HEK293 (cell line): Measurements from ENCODE around the gene MRGPRX2.

ENCODE experiments used
- CTCF ChIA-PET: fragments of 350-600 bp; formaldehyde crosslinking; extraction: SDS; loops from one replicate; lab custom pipeline; 2021; ENCODE audit warnings: antibody characterized with exemption; lab: Yijun Ruan, JAX
- POLR2A ChIA-PET: fragments of 300-600 bp; formaldehyde crosslinking; extraction: SDS; loops from one replicate; lab custom pipeline; 2020; ENCODE audit warnings: antibody characterized with exemption, inconsistent platforms; lab: Yijun Ruan, JAX
- H3K27ac ChIP-seq: fragments of 200-500 bp; sonication (Bioruptor generic); 2 replicates; pipeline ENCODE4 v1.5.1; 2014; ENCODE audit warnings: low read depth, low read length, control low read depth, inconsistent platforms; ENCODE audit errors: extremely low read depth
- H3K36me3 ChIP-seq, 2 experiments: fragments of 200-500 bp in 1 of 2; sonication (Bioruptor generic) in 1 of 2; 1 replicate in 1 of 2; 2 replicates in 1 of 2; pipeline ENCODE4 v1.5.1; 2014 to 2017; ENCODE audit warnings: inconsistent platforms in 2 of 2, low read length in 2 of 2; ENCODE audit not compliant: control insufficient read depth in 2 of 2, insufficient read depth in 1 of 2
- H3K4me1 ChIP-seq: fragments of 200-500 bp; sonication (Bioruptor generic); 2 replicates; pipeline ENCODE4 v1.5.1; 2014; ENCODE audit warnings: mild to moderate bottlenecking, low read length, inconsistent platforms; ENCODE audit not compliant: control insufficient read depth, insufficient read depth
- H3K4me3 ChIP-seq: 2 replicates; pipeline ENCODE4 v1.5.1; 2011; ENCODE audit warnings: low read depth, mild to moderate bottlenecking, control low read depth, low read length, moderate library complexity
- H3K9me3 ChIP-seq: fragments of 200-500 bp; sonication (Bioruptor generic); 2 replicates; pipeline ENCODE4 v1.5.1; 2014; ENCODE audit warnings: low read depth, low read length, inconsistent platforms; ENCODE audit not compliant: control insufficient read depth, insufficient read depth
- PRDM4 ChIP-seq: fragments of 450-650 bp; formaldehyde crosslinking; IDR thresholded peaks from 2 replicates; pipeline ENCODE4 v1.5.1; 2017; ENCODE audit warnings: missing biosample characterization, missing genetic modification characterization
- YY2 ChIP-seq: fragments of 450-650 bp; formaldehyde crosslinking; IDR thresholded peaks from 2 replicates; pipeline ENCODE4 v1.5.1; 2016; ENCODE audit warnings: missing biosample characterization, missing genetic modification characterization
- ZBTB10 ChIP-seq: fragments of 450-650 bp; formaldehyde crosslinking; IDR thresholded peaks from 2 replicates; pipeline ENCODE4 v1.5.1; 2016; ENCODE audit warnings: missing biosample characterization, missing genetic modification characterization
- ZBTB6 ChIP-seq: fragments of 450-650 bp; formaldehyde crosslinking; IDR thresholded peaks from 2 replicates; pipeline ENCODE4 v1.5.1; 2017; ENCODE audit warnings: missing biosample characterization, missing genetic modification characterization
- ZNF114 ChIP-seq: fragments of 450-650 bp; formaldehyde crosslinking; IDR thresholded peaks from 2 replicates; pipeline ENCODE4 v1.5.0; 2017; ENCODE audit warnings: missing biosample characterization, missing genetic modification characterization
- ZNF138 ChIP-seq: fragments of 450-650 bp; formaldehyde crosslinking; IDR thresholded peaks from 2 replicates; pipeline ENCODE4 v1.5.1; 2016; ENCODE audit warnings: missing biosample characterization, missing genetic modification characterization, borderline replicate concordance
- ZNF175 ChIP-seq: fragments of 450-650 bp; formaldehyde crosslinking; IDR thresholded peaks from 2 replicates; pipeline ENCODE4 v1.5.1; 2016; ENCODE audit warnings: missing biosample characterization, missing genetic modification characterization
- ZNF18 ChIP-seq: fragments of 450-650 bp; formaldehyde crosslinking; IDR thresholded peaks from 2 replicates; pipeline ENCODE4 v1.5.1; 2016; ENCODE audit warnings: missing biosample characterization, missing genetic modification characterization
- ZNF2 ChIP-seq: fragments of 450-650 bp; formaldehyde crosslinking; IDR thresholded peaks from 2 replicates; pipeline ENCODE4 v1.5.1; 2016; ENCODE audit warnings: missing biosample characterization, missing genetic modification characterization
- ZNF202 ChIP-seq: fragments of 450-650 bp; formaldehyde crosslinking; IDR thresholded peaks from 2 replicates; pipeline ENCODE4 v1.5.1; 2016; ENCODE audit warnings: missing biosample characterization, missing genetic modification characterization, borderline replicate concordance
- ZNF211 ChIP-seq: fragments of 450-650 bp; formaldehyde crosslinking; IDR thresholded peaks from 2 replicates; pipeline ENCODE4 v1.5.1; 2016; ENCODE audit warnings: low read depth, missing biosample characterization, missing genetic modification characterization
- ZNF214 ChIP-seq: fragments of 450-650 bp; formaldehyde crosslinking; IDR thresholded peaks from 2 replicates; pipeline ENCODE4 v1.5.1; 2017; ENCODE audit warnings: missing biosample characterization, mild to moderate bottlenecking, missing genetic modification characterization, borderline replicate concordance
- ZNF292 ChIP-seq: fragments of 450-650 bp; formaldehyde crosslinking; IDR thresholded peaks from 2 replicates; pipeline ENCODE4 v1.5.1; 2016; ENCODE audit warnings: low read depth, missing biosample characterization, missing genetic modification characterization, borderline replicate concordance
- ZNF366 ChIP-seq: fragments of 450-650 bp; formaldehyde crosslinking; conservative IDR thresholded peaks from 2 replicates; pipeline ENCODE4 v1.5.1; 2016; ENCODE audit warnings: missing biosample characterization, missing genetic modification characterization
- ZNF391 ChIP-seq: fragments of 450-650 bp; formaldehyde crosslinking; IDR thresholded peaks from 2 replicates; pipeline ENCODE4 v1.5.1; 2016; ENCODE audit warnings: low read depth, missing biosample characterization, missing genetic modification characterization, borderline replicate concordance
- ZNF404 ChIP-seq: fragments of 450-650 bp; formaldehyde crosslinking; IDR thresholded peaks from 2 replicates; pipeline ENCODE4 v1.5.1; 2017; ENCODE audit warnings: missing biosample characterization, missing genetic modification characterization
- ZNF560 ChIP-seq: fragments of 450-650 bp; formaldehyde crosslinking; IDR thresholded peaks from 2 replicates; pipeline ENCODE4 v1.5.1; 2017; ENCODE audit warnings: missing biosample characterization, missing genetic modification characterization, borderline replicate concordance
- ZNF600 ChIP-seq: fragments of 450-650 bp; formaldehyde crosslinking; IDR thresholded peaks from 2 replicates; pipeline ENCODE4 v1.5.1; 2016; ENCODE audit warnings: missing biosample characterization, missing genetic modification characterization
- ZNF621 ChIP-seq: fragments of 450-650 bp; formaldehyde crosslinking; IDR thresholded peaks from 2 replicates; pipeline ENCODE4 v1.5.1; 2017; ENCODE audit warnings: missing biosample characterization, missing genetic modification characterization
- ZNF626 ChIP-seq: fragments of 450-650 bp; sonication (Bioruptor Pico); formaldehyde crosslinking; IDR thresholded peaks from 2 replicates; pipeline ENCODE4 v1.5.1; 2018; ENCODE audit warnings: missing biosample characterization, missing genetic modification characterization, inconsistent platforms
- ZNF660 ChIP-seq: fragments of 450-650 bp; IDR thresholded peaks from 2 replicates; pipeline ENCODE4 v1.5.1; 2018; ENCODE audit warnings: missing biosample characterization, mild to moderate bottlenecking, missing genetic modification characterization
- ZNF701 ChIP-seq: fragments of 450-650 bp; formaldehyde crosslinking; IDR thresholded peaks from 2 replicates; pipeline ENCODE4 v1.5.1; 2016; ENCODE audit warnings: missing biosample characterization, missing genetic modification characterization
- ZNF776 ChIP-seq: fragments of 450-650 bp; formaldehyde crosslinking; IDR thresholded peaks from 2 replicates; pipeline ENCODE4 v1.5.0; 2017; ENCODE audit warnings: missing biosample characterization, missing genetic modification characterization, borderline replicate concordance
- ZNF830 ChIP-seq: fragments of 450-650 bp; IDR thresholded peaks from 2 replicates; pipeline ENCODE4 v1.5.0; 2018; ENCODE audit warnings: missing biosample characterization, missing genetic modification characterization, low read depth, mild to moderate bottlenecking, moderate library complexity
- ZSCAN23 ChIP-seq: fragments of 450-650 bp; formaldehyde crosslinking; IDR thresholded peaks from 2 replicates; pipeline ENCODE4 v1.5.1; 2016; ENCODE audit warnings: missing biosample characterization, missing genetic modification characterization

MRGPRX2 gene

GRCh38 chr11:19059833-19060232 lies 684 bp downstream of the MRGPRX2 start (continued):
- TF ChIP-seq ZBTB6 (tag by site-specific recombination) (no peak), ZBTB10 (tag by site-specific recombination) (no peak), ZNF214 (no peak), ZNF114 (no peak), ZNF391 (no peak), ZNF560 (no peak), ZNF626 (tag by site-specific recombination) (no peak), YY2 (tag by site-specific recombination) (no peak)

- CTCF ChIA-PET: no interaction called here
Measured at GRCh38 chr11:19055905-19056304, 4.6 kb downstream of the MRGPRX2 start.

More at GRCh38 chr11:19055905-19056304, 4.6 kb downstream of the MRGPRX2 start:
- Histone ChIP-seq H3K4me1 (no peaks in the 10 kb centered on the region), H3K9me3 (no peaks in the 10 kb centered on the region), H3K4me3 (no peak overlapping the region), H3K36me3 (no peaks in the 10 kb centered on the region), H3K27ac (no peak overlapping the region)
- TF ChIP-seq ZNF621 (no peak), ZNF701 (tag by site-specific recombination) (no peak), ZNF2 (no peak), ZNF211 (tag by site-specific recombination) (no peak), ZNF660 (no peak), ZNF292 (tag by site-specific recombination) (no peak), ZNF202 (tag by site-specific recombination) (no peak), ZSCAN23 (tag by site-specific recombination) (no peak), ZNF404 (tag by site-specific recombination) (no peak), ZNF366 (tag by site-specific recombination) (no peak), ZNF18 (tag by site-specific recombination) (no peak), ZNF776 (tag by site-specific recombination) (no peak), ZNF830 (no peak), ZNF138 (tag by site-specific recombination) (no peak), ZNF175 (tag by site-specific recombination) (no peak), PRDM4 (tag by site-specific recombination) (no peak), ZNF600 (no peak)
- POLR2A ChIA-PET: no interaction called here
